OCI-LY1 (cell line): ENCODE data around the gene NOX3.

Experiments used
- H2AFZ ChIP-seq: fragments of 200-600 bp; sonication (generic), shearing (Covaris generic); 2 replicates; pipeline ENCODE4 v1.6.0; 2014; ENCODE audit warnings: antibody characterized with exemption, mild to moderate bottlenecking, low read length
- H3F3A ChIP-seq: fragments of 200-600 bp; sonication (generic), shearing (Covaris generic); 2 replicates; pipeline ENCODE4 v1.6.0; 2014; ENCODE audit warnings: mild to moderate bottlenecking, antibody characterized with exemption, low read length, moderate library complexity; ENCODE audit not compliant: insufficient read depth
- H3K27ac ChIP-seq: fragments of 200-600 bp; sonication (generic); 2 replicates; pipeline ENCODE4 v1.5.1; 2014; ENCODE audit warnings: low read length, mixed run types, mild to moderate bottlenecking, low read depth; ENCODE audit not compliant: poor library complexity, severe bottlenecking
- H3K27me3 ChIP-seq: fragments of 200-600 bp; sonication (generic); 2 replicates; pipeline ENCODE4 v1.6.0; 2014; ENCODE audit warnings: antibody characterized with exemption, mild to moderate bottlenecking, low read length, moderate library complexity; ENCODE audit not compliant: insufficient read depth
- H3K36me3 ChIP-seq: fragments of 200-600 bp; sonication (generic); 2 replicates; pipeline ENCODE4 v1.6.1; 2014; ENCODE audit warnings: mild to moderate bottlenecking, antibody characterized with exemption, low read length, moderate library complexity, mixed read lengths; ENCODE audit not compliant: insufficient read depth
- H3K4me1 ChIP-seq: fragments of 200-600 bp; sonication (generic); 2 replicates; pipeline ENCODE4 v1.5.1; 2014; ENCODE audit warnings: mild to moderate bottlenecking, low read length, moderate library complexity; ENCODE audit not compliant: insufficient read depth, severe bottlenecking
- H3K4me2 ChIP-seq: fragments of 200-600 bp; sonication (generic), shearing (Covaris generic); 2 replicates; pipeline ENCODE4 v1.6.1; 2014; ENCODE audit warnings: low read length
- H3K4me3 ChIP-seq: fragments of 200-600 bp; sonication (generic); 2 replicates; pipeline ENCODE4 v1.5.1; 2014; ENCODE audit warnings: low read length, low read depth, mild to moderate bottlenecking, mixed read lengths; ENCODE audit not compliant: poor library complexity, severe bottlenecking
- H3K79me2 ChIP-seq: fragments of 200-600 bp; shearing (Covaris generic); 2 replicates; pipeline ENCODE4 v1.6.1; 2016; ENCODE audit warnings: mixed run types, low read length, mixed read lengths; ENCODE audit not compliant: insufficient read depth
- H3K9ac ChIP-seq: fragments of 200-600 bp; sonication (generic), shearing (Covaris generic); 2 replicates; pipeline ENCODE4 v1.6.1; 2014; ENCODE audit warnings: mild to moderate bottlenecking, low read length, mixed read lengths
- H3K9me2 ChIP-seq: fragments of 200-600 bp; sonication (generic), shearing (Covaris generic); 2 replicates; pipeline ENCODE4 v1.6.1; 2014; ENCODE audit warnings: low read depth, mild to moderate bottlenecking, low read length, mixed read lengths
- H3K9me3 ChIP-seq: fragments of 200-600 bp; shearing (Covaris generic); 2 replicates; pipeline ENCODE4 v1.6.1; 2014; ENCODE audit warnings: low read length, mixed read lengths
- H4K20me1 ChIP-seq: fragments of 200-600 bp; sonication (generic), shearing (Covaris generic); 2 replicates; pipeline ENCODE4 v1.6.0; 2016; ENCODE audit warnings: mild to moderate bottlenecking, low read length; ENCODE audit not compliant: insufficient read depth
- CTCF ChIP-seq: fragments of 200-600 bp; sonication (generic), shearing (Covaris generic); IDR thresholded peaks from 2 replicates; pipeline ENCODE4 v1.5.1; 2017; ENCODE audit warnings: mild to moderate bottlenecking, antibody characterized with exemption, low read length, moderate library complexity, mixed read lengths
- EZH2 ChIP-seq: fragments of 200-600 bp; sonication (generic), shearing (Covaris generic); IDR thresholded peaks from 2 replicates; pipeline ENCODE4 v1.8.0; 2017; ENCODE audit warnings: borderline replicate concordance, mixed run types, mild to moderate bottlenecking, antibody characterized with exemption, low read length, moderate library complexity, mixed read lengths

The NOX3 gene

GRCh38 chr6:155461556-155461955, 5.9 kb upstream of the NOX3 start:
- no peaks in the 10 kb centered on the region for H3F3A ChIP-seq
- H4K20me1 ChIP-seq, result no peaks in the 10 kb centered on the region
- H3K4me1 ChIP-seq, result no peaks in the 10 kb centered on the region
- H3K9me3 ChIP-seq, result peaks cover 5% of the 10 kb centered on the region; the same call in 1 of the 2 replicates
- no peaks in the 10 kb centered on the region for H3K36me3 ChIP-seq
- H3K4me3 ChIP-seq, result no peak overlapping the region
- H3K79me2 ChIP-seq, result no peaks in the 10 kb centered on the region
- no peaks in the 10 kb centered on the region for H3K9me2 ChIP-seq
- H3K27ac ChIP-seq, result no peak overlapping the region
- no peak overlapping the region for H2AFZ ChIP-seq
- TF ChIP-seq EZH2 (no peak), CTCF (no peak)
- H3K4me2 ChIP-seq, result no peak overlapping the region
- no peaks in the 10 kb centered on the region for H3K27me3 ChIP-seq
- H3K9ac ChIP-seq, result no peak overlapping the region

- Histone ChIP-seq H3K4me2 (no peak overlapping the region), H3K79me2 (no peaks in the 10 kb centered on the region), H3K4me3 (no peak overlapping the region), H3K9me2 (no peaks in the 10 kb centered on the region), H3F3A (no peaks in the 10 kb centered on the region), H3K9me3 (no peaks in the 10 kb centered on the region), H3K27ac (no peak overlapping the region), H3K9ac (no peak overlapping the region), H3K27me3 (no peaks in the 10 kb centered on the region), H4K20me1 (no peaks in the 10 kb centered on the region), H3K36me3 (no peaks in the 10 kb centered on the region), H3K4me1 (peaks cover 9% of the 10 kb centered on the region), H2AFZ (no peak overlapping the region)
- TF ChIP-seq EZH2 (no peak), CTCF (no peak)
These were observed 1.2 kb downstream of the NOX3 start for GRCh38 chr6:155454471-155454870.

GRCh38 chr6:155454008-155454407, 1.6 kb downstream of the NOX3 start:
- H3K27me3 ChIP-seq, result no peaks in the 10 kb centered on the region
- H3K9me3 ChIP-seq, result no peaks in the 10 kb centered on the region
- no peak overlapping the region for H3K9ac ChIP-seq
- peaks cover 14% of the 10 kb centered on the region for H3K4me1 ChIP-seq
- H3K4me2 ChIP-seq, result no peak overlapping the region
- no peak for TF ChIP-seq CTCF
- no peak for TF ChIP-seq EZH2
- H2AFZ ChIP-seq, result no peak overlapping the region
- no peak overlapping the region for H3K4me3 ChIP-seq
- no peaks in the 10 kb centered on the region for H3K9me2 ChIP-seq
- H3K79me2 ChIP-seq, result no peaks in the 10 kb centered on the region
- H3K36me3 ChIP-seq, result no peaks in the 10 kb centered on the region
- no peaks in the 10 kb centered on the region for H3F3A ChIP-seq
- H3K27ac ChIP-seq, result no peak overlapping the region
- no peaks in the 10 kb centered on the region for H4K20me1 ChIP-seq
